GM18861 (cell line): ENCODE measurements around the gene MUS81.

ENCODE experiments used
- ATAC-seq: cut with Tn5 transposase; IDR thresholded peaks from one replicate; pipeline ENCODE4 v1.9.1; 2021; ENCODE audit not compliant: unreplicated experiment

Gene MUS81

GRCh38 chr11:65871811-65872548 is 11.7 kb downstream of the MUS81 start:
- no peak for ATAC-seq

GRCh38 chr11:65872586-65873317 is 12.5 kb downstream of the MUS81 start, which contains the start of gene EFEMP2:
EFEMP2 (minus strand) TSS chr11:65872800; CDS start chr11:65872354, 446 bp downstream.
- ATAC-seq, result no peak

GRCh38 chr11:65873318-65874156 is 13.3 kb downstream of the MUS81 start:
- peak; percentile 61 for ATAC-seq

GRCh38 chr11:65879617-65880016 is 19.4 kb downstream of the MUS81 start, which contains the start of gene CTSW:
CTSW (plus strand) TSS chr11:65879837; CDS start chr11:65879855, 18 bp downstream.
- no peak for ATAC-seq

- no peak for ATAC-seq
These were observed 19.8 kb downstream of the MUS81 start for GRCh38 chr11:65880027-65880426.

- ATAC-seq, result no peak
These were observed 20.7 kb downstream of the MUS81 start for GRCh38 chr11:65880844-65881421.

GRCh38 chr11:65882120-65883057 is 22.2 kb downstream of the MUS81 start:
- no peak for ATAC-seq

GRCh38 chr11:65883058-65883761 is 23.0 kb downstream of the MUS81 start:
- ATAC-seq, result no peak

GRCh38 chr11:65883786-65884715 is 23.8 kb downstream of the MUS81 start:
- no peak for ATAC-seq

- ATAC-seq, result peak; percentile 33
These were observed 24.5 kb downstream of the MUS81 start for GRCh38 chr11:65884716-65885092.

- no peak for ATAC-seq
These were observed 25.0 kb downstream of the MUS81 start for GRCh38 chr11:65885231-65885630.

- no peak for ATAC-seq
These were observed 25.7 kb downstream of the MUS81 start for GRCh38 chr11:65885808-65886536.

- ATAC-seq, result no peak
These were observed 26.8 kb downstream of the MUS81 start for GRCh38 chr11:65886826-65887722.

GRCh38 chr11:65887723-65888162 is 27.5 kb downstream of the MUS81 start:
- no peak for ATAC-seq

- ATAC-seq, result no peak
These were observed 28.1 kb downstream of the MUS81 start, which contains the start of gene FIBP for GRCh38 chr11:65888163-65888814. FIBP (minus strand) TSS chr11:65888471; CDS start chr11:65888418, 53 bp downstream.
